AG08395 (cell line): ENCODE measurements around the gene KLC4.

Experiments
- DNase-seq: peaks from one replicate; pipeline ENCODE4 v3.0.0; 2012; ENCODE audit warnings: mixed read lengths, low spot score

Gene KLC4

GRCh38 chr6:43059168-43060033 is at the start of gene KLC4, which contains the start of gene MRPL2:
TSS of gene KLC4 (plus strand) at chr6:43059631. CDS start at chr6:43061336, 1,705 bp downstream.
TSS of gene MRPL2 (minus strand) at chr6:43059434. CDS start at chr6:43059381, 53 bp downstream.
- DNase-seq, result peak; percentile 99

DNA sequence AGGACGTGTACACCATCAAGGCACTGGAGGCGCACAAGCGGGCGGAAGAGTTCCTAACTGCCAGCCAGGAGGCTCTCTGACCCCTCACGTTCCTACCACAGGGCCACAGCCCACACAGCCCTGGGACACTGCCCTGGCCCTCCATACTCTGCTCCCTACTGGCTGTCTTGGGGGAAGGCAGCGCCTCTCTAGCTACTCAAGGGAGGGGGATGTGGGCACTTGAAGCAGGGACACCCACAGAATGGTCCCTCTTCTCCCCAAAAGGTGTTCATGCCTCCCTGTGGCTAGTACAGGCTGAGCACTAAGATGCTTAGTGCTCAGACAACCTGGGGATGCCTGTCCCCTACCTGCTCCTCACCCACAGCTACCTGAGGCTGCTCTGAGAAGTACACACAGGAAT is 48.2 kb upstream of the KLC4 start:
- no peak for DNase-seq

DNA sequence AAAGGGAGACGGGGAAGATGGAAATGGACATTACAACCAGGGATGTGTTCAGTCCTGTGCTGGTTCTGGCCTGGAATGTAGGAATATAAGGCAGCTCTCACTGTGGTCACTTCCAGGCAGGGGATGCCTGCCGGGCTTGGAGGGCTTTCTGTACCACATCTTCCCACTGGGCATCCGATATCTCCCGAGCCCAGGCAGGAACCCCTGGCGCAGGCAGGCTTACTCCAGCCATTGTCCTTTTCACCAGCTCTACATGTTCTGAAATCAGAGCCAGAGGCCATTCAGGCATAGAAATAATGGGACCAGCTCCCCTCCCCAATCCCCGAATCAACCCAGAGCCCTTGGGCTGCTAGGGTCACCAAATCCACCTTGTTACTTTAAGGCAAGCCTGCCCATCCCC is 47.1 kb upstream of the KLC4 start:
- DNase-seq, result no peak

DNA sequence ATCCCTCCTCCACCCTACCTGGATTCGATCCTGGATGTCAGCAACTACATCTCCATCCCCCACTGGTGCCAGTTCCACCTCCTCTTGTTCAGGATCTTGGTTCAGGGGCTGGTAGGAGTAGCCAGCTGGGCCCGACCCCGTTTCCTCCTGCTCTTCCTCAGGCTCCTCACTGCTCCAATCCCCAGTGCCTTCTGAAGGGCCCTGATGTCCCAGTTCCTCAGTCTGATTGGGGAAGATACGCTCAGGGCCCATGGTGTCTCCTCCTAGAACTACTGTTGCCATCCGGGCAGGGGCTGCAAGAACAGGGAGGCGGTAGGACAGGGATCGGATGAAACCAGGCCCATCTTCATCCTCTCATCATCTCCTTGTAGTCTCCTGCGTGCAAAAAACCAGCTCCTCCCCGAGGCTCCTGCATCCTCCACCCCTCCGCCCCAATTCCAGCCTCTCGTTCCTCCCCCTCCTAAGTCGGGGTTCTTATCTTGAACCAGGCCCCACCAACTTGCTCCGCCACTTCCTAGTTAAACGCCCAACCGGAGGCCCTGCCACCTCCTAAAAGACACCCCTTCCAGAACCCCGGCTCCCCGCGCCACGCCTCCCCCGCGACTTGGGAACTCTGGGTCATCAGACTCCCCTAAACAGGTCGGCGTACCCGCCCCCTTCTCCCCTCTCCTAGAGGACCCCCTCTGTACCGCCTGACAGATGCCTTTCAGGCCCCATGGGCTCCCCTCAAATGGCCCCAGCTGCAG is 46.2 kb upstream of the KLC4 start:
- DNase-seq, result peak; percentile 24

DNA sequence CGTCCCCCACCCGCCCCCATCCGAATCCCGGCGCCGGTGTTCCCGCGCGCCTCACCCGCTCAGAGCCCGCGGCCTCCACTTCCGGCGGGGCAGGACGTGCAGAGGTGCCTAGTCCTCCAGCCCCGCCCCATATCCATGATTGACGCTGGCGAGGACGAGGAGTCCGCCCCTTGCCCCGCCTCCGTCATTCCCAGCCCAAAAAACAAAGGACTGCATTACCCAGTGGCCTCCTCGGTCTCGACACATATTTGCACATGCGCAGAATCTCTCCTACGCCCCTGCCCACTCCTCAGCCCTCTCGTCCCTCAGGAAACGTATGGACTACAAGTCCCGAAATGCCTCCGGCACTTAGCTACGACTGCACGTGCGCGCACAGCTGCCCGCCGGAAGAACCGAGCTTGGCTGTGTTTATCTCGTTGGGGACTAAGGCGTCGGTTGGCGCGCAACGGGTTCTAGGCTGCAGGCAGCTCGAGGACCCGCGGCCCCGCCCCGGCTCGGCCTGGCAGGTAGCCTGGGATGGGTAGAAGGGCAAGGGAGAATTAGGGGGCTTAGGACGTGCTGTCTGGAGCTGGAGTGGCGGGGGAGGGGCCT is 45.5 kb upstream of the KLC4 start, which contains the start of the genes KLHDC3 and MEA1:
Gene KLHDC3 (plus strand): TSS at position 407 of the 591 bp plus-strand sequence. CDS start 2,944 bp downstream, outside the sequence.
Gene MEA1 (minus strand): TSS at position 104 of the 591 bp plus-strand sequence. CDS start 133 bp downstream, outside the sequence.
- peak; percentile 100 for DNase-seq

GRCh38 chr6:43014434-43014909 is 45.0 kb upstream of the KLC4 start:
- peak; percentile 52 for DNase-seq

DNA sequence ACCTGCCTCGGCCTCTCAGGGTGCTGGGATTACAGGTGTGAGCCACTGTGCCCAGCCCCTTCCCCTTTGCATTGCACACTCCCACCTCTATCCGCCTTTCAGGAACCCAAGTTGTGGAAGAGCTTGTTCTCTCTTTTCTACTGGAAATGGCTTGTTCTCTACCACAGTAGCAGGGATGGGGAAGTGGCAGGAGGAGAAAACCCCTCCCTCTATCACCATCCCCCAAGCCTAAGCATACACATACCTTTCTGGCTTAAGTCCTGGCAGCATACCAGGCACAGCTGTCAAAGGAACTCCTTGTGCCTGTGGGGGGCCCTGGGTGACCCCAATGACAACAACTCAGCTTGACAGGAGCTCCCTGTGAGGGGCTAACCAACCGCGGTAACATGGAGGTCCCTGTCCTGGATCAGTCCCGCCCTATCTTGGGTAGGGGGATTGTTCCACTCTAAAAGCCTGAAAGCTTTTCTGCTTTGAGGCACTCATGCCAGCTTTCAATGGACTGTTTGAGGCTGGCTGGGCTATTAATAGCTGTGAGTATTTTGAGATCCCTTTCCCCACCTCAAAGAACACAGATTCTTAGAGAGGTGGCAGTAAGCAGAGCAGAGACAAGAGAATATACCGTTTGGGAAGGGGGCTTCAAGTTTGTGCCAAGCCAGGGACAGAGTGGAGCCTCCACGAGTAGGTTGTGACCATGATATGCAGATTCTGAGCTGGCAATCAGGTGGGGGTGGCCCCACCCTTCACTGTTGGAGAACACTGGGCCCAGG is 43.1 kb upstream of the KLC4 start:
- DNase-seq, result no peak

DNA sequence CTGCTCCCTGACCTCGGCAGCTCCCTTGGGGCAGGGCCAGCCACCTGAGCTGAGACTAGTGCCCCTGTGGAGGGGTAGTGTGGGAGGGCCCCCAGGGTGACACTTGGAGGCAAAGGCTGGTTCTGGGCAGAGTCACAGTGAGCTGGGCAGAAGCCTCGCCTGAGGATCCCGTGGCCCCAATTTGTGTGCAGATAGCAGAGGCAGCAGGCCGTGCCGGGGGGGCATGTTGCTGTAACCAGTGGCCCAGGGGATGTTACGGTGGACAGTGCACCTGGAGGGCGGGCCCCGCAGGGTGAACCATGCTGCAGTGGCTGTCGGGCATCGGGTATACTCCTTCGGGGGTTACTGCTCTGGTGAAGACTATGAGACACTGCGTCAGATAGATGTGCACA is 42.5 kb upstream of the KLC4 start:
- no peak for DNase-seq

DNA sequence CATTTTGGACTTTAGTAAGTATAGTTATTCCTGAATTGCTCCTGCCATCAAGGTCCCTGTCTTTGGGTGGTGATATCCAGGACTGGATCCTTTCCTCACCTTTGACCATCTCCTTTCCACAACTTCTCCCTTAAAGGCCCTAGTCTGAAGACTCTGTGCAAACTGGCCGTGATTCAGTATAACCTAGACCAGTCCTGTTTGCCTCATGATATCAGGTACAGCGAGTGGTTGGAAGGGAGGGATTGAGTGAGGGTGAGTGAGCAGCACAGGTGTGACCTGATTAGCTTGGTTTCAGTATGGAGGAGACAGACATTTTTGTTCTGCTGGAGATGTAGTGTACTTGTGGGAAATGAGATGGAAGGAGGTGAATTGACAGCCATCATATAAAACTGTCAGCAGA is 40.3 kb upstream of the KLC4 start:
- no peak for DNase-seq

- DNase-seq, result no peak
Measured at GRCh38 chr6:43020052-43020705, 39.3 kb upstream of the KLC4 start.

DNA sequence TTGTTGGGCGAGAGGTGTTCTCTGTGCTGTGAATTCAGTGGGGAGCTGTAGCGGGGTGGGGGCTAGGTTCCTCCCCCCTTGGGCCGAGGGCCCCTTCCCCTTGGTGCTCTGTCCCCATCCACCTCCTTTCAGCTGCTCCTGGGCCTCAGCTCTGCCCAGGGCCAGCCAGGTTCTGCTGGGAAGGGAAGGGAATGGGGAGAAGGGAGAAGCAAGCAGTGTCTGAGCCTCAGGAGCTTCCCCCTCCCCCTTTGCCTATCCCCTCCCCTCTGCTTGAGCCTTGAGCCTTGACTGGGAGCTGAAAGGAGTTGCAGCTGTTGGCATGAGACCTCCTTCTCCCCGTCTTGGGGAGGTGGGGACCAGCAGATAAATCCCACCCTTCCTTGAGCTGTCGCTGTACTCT is 38.6 kb upstream of the KLC4 start:
- DNase-seq, result no peak

DNA sequence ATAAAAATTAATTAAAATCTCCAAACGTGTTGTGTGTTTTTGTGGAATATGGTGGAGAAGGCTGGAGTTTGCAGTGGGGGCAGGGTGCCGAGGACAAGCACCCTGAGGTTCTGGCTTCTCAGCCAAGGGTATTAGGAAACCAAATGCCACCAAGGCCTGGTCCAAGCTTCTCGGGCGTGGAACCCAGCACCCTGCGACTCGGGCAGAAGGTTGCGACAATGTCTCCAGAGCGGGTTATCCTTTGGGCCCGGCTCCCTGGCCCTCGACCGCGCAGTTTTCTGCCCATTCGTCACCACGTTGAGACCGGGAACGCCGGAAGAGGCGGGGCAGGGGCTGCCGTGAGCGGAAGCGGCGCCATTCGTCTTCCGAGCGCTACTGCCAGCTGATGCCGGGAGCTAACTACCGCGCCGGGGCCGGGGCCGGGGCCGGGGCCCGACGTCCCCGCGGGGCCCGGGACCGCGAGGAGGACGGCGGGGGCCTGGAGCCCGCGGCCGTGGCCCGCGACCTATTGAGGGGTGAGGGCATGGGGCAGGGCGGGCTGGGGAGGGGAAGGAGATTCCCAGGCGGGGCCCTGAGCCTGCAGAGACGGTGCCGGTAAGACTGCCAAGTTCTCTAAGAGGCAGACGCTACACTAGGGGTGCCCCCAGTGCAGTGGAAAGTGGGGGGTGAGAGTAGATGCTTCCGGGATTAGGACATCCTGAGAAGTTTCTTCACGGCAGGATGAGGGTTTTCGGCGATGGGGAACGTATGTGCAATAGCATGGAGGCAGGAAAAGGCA is 38.0 kb upstream of the KLC4 start, which contains the start of gene RRP36:
Gene RRP36 (plus strand): TSS at position 354 of the 778 bp plus-strand sequence. CDS start 32 bp downstream, at position 386.
- DNase-seq, result peak; percentile 89

DNA sequence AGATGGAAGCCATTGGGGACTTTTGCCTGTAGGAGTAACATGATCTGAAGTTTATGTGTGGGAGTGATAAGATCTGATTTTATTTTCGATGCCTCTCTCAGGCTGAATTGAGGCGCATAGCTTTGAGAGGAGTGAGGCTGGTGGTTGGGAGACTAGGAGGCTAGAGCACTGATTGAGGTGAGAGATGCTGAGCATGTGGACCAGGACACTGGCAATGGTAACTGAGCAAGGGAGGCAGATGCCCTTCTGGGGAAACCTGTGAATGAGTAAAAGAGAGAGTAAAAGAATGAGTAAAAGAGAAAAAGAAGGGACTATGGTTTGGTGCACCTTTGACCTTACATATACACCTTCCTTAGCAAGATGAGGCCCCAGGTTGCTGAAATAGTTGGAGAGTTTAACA is 35.0 kb upstream of the KLC4 start:
- DNase-seq, result no peak

- DNase-seq, result no peak
Measured at GRCh38 chr6:43026365-43026764, 33.1 kb upstream of the KLC4 start.

DNA sequence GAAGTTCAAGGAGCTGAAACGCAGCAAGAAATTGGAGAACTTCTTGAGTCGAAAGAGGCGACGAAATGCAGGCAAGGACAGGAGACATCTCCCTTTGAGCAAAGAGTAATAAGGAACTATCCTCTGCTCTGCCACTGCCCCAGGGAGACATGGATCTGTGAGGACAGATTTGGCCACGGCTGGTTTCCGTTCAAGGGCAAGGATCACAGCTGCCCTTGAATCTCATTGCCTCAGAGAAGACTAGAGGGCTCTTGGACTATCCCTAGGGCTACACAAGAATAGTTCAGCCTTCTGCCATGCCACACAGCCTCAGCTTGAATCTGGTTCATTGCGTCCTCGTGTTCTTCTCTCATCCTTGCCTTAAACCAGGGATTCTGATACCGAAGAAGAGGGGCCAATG is 30.3 kb upstream of the KLC4 start:
- no peak for DNase-seq

- no peak for DNase-seq
Measured at GRCh38 chr6:43032326-43032725, 27.1 kb upstream of the KLC4 start.

- DNase-seq, result no peak
Measured at GRCh38 chr6:43033496-43034189, 25.8 kb upstream of the KLC4 start.

GRCh38 chr6:43034190-43034525 is 25.3 kb upstream of the KLC4 start:
- no peak for DNase-seq

DNA sequence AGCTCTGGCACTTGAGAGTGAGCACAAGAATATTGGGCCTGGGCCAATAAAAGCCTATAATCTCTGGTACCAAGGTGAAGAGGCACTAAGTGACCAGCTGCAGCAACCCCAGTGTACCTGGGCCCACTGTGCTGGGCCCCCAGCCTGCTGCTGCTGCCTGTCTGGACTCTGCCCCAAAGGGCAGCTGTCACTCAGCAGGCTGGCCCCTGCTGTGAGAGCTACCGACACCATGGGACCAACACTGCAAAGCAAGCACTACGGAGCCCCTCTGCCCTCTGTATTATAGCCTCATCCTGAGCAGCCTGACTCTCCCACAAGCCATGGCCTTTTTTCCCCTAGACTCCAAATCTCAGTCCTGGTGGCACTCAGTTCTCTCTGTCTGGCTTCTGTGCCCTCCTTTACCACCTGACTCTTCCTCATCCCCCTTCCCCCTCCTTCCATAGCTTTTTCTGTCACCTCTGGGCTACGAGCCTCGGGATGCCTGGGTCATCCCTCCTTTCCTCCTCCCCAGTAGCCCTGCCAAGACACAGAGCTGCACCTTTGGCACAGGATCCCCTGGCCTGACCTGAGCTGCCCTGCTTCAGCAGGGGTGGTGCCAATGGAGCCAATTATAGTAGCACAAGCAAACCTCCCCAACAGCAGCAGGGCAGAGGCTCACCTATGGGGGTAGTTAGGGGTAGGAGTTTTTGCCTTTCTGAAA is 23.8 kb upstream of the KLC4 start:
- no peak for DNase-seq
